22Rv1 (cell line): ENCODE data around the gene ANKRD33B.

ENCODE experiments used
- H3K27ac ChIP-seq: fragments of 450-650 bp; 2 replicates; pipeline ENCODE4 v1.5.1; 2017
- ZFX ChIP-seq: fragments of 450-650 bp; IDR thresholded peaks from 2 replicates; pipeline ENCODE4 v1.6.1; 2017; ENCODE audit warnings: antibody characterized with exemption, borderline replicate concordance
- TF ChIP-seq, protein P1 (sequence below): fragments of 450-650 bp; IDR thresholded peaks from 2 replicates; pipeline ENCODE4 v1.5.1; 2017; ENCODE audit warnings: mild to moderate bottlenecking

The ANKRD33B gene

GRCh38 chr5:10620346-10620745 is 56.5 kb downstream of the ANKRD33B start:
- TF ChIP-seq, protein P1, sequence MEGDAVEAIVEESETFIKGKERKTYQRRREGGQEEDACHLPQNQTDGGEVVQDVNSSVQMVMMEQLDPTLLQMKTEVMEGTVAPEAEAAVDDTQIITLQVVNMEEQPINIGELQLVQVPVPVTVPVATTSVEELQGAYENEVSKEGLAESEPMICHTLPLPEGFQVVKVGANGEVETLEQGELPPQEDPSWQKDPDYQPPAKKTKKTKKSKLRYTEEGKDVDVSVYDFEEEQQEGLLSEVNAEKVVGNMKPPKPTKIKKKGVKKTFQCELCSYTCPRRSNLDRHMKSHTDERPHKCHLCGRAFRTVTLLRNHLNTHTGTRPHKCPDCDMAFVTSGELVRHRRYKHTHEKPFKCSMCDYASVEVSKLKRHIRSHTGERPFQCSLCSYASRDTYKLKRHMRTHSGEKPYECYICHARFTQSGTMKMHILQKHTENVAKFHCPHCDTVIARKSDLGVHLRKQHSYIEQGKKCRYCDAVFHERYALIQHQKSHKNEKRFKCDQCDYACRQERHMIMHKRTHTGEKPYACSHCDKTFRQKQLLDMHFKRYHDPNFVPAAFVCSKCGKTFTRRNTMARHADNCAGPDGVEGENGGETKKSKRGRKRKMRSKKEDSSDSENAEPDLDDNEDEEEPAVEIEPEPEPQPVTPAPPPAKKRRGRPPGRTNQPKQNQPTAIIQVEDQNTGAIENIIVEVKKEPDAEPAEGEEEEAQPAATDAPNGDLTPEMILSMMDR: no peak
- no peak for TF ChIP-seq ZFX
- no peak overlapping the region for H3K27ac ChIP-seq

- TF ChIP-seq, protein P1: no peak
- no peak for TF ChIP-seq ZFX
- H3K27ac ChIP-seq: no peak overlapping the region
These were observed 58.0 kb downstream of the ANKRD33B start for GRCh38 chr5:10621832-10622231.

- TF ChIP-seq, protein P1: no peak
- TF ChIP-seq ZFX: no peak
- H3K27ac ChIP-seq: no peak overlapping the region
These were observed 58.9 kb downstream of the ANKRD33B start for GRCh38 chr5:10622810-10623209.

DNA sequence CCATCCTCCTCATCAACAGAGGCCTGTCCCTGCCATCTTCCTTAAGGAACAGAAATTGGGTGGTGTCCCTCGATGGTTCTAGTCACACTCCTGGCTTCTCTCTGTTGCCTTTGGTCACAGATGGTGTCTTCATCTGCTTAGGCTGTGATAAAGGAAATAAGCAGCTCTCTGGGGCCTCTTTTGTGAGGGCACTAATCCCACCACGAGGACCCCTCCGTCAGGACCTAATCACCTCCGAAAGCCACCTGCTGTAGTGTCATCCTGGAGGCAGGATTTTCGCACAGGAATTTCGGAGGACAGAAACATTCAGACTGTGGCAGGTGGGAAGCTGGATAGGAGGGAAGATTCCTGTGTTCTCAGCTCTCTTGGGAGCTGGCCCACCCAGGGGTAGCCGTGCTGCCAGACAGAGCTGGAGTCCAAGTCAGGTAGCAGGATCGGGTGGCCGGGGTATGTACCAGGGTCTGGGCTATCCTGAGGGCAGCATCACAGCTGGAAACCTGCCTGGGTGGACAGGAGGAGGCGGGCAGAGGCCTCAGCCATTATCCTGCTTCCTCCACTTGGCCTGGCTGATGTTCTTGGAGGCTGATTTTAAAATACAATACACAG is 59.5 kb downstream of the ANKRD33B start:
- TF ChIP-seq ZFX: no peak
- TF ChIP-seq, protein P1: no peak

DNA sequence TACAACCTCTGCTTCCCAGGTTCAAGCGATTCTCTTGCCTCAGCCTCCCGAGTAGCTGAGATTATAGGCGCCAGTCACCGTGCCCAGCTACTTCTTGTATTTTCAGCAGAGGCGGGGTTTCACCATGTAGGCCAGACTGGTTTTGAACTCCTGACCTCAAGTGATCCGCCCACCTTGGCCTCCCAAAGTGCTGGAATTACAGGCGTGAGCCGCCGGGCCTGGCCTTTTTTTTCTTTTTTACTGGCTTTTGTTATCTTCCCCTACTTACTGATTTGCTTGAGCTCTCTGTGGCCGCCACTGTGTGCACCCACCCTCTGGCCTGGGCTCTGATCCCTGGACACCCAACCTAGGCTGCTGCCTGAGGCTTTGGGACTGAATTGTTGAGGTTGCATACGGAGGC is 60.3 kb downstream of the ANKRD33B start:
- TF ChIP-seq, protein P1: no peak
- no peak for TF ChIP-seq ZFX
- H3K27ac ChIP-seq: no peak overlapping the region

More for the DNA sequence above, 59.5 kb downstream of the ANKRD33B start:
- no peak overlapping the region for H3K27ac ChIP-seq

DNA sequence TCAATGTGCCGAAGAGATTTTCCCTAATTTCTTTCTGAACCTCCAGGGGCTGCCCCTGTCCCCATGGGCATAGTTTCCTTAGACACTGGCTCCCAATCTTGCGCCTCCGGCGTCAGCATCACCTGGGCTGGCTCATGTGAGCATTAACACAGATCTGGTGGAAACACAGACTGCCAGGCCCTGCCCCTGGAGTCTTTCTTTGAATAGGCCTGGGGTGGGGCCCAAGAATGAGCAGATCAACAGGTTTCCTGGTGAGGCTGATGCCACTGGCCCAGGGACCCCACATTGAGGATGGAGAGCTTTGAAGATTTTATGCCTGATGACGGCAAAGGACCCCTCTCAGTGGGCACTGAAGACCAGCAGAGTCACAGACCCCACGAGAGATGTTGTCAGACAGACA is 60.8 kb downstream of the ANKRD33B start:
- H3K27ac ChIP-seq: no peak overlapping the region

GRCh38 chr5:10625700-10626472 is 62.0 kb downstream of the ANKRD33B start:
- no peak overlapping the region for H3K27ac ChIP-seq
- TF ChIP-seq ZFX: no peak
- TF ChIP-seq, protein P1: no peak

More for the DNA sequence above, 60.8 kb downstream of the ANKRD33B start:
- TF ChIP-seq, protein P1: no peak
- no peak for TF ChIP-seq ZFX
